HepG2 (cell line): ENCODE measurements around the gene IAPP. TPM values are rescaled to one million over a fixed set of nuclear protein-coding genes. Genes with fewer than 3 reads are reported as not detected.

Experiments
- ATAC-seq: fragments of 200-7000 bp; cut with Tn5 transposase; 3 replicates; pipeline ENCODE4 v1.9.1; 2020; ENCODE audit warnings: mild to moderate bottlenecking, moderate library complexity
- BruUV-seq: library from RNA; stranded (reverse); fragments of 400-500 nt; replicated peaks from 2 replicates; lab custom pipeline; 2021; lab: Mats Ljungman, UMichigan
- CTCF ChIA-PET: fragments of 300-600 bp; formaldehyde crosslinking; extraction: SDS; loops from one replicate; lab custom pipeline; 2021; ENCODE audit warnings: low total read pairs, inconsistent platforms, low intra/inter-chr PET ratio; lab: Yijun Ruan, JAX
- POLR2A ChIA-PET: fragments of 350-600 bp; sonication (Branson Sonifier 250); formaldehyde crosslinking; loops from one replicate; lab custom pipeline; 2020; ENCODE audit warnings: antibody characterized with exemption, inconsistent platforms; lab: Yijun Ruan, JAX
- DNase-seq: peaks from one replicate; pipeline ENCODE4 v3.0.0-alpha.2; 2015; ENCODE audit warnings: low spot score
- FAIRE-seq: peaks from 3 replicates; lab custom pipeline; 2011; peaks lifted over from hg19 to GRCh38; lab: Jason Lieb, UNC
- H2AFZ ChIP-seq: one replicate; pipeline ENCODE4 v1.6.1; 2011; ENCODE audit warnings: low read length, inconsistent platforms
- H3K27ac ChIP-seq: fragments of 300-600 bp; 3 replicates; pipeline ENCODE4 v1.8.0; 2011; ENCODE audit warnings: mixed run types, mild to moderate bottlenecking, mixed read lengths, low read length, inconsistent platforms; ENCODE audit not compliant: insufficient read depth; ENCODE audit errors: extremely low read length
- H3K27me3 ChIP-seq, 2 experiments: fragments of 200-600 bp in 1 of 2; 2 replicates in 1 of 2; 3 replicates in 1 of 2; pipeline versions ENCODE4 v1.6.0 to v1.8.0; 2011; ENCODE audit warnings: low read length in 2 of 2, mild to moderate bottlenecking in 2 of 2, moderate library complexity in 2 of 2, inconsistent platforms in 1 of 2; ENCODE audit not compliant: insufficient read depth in 2 of 2, control insufficient read depth in 1 of 2
- H3K36me3 ChIP-seq, 2 experiments: fragments of 200-600 bp in 1 of 2; replicated peaks in 1 of 2; 2 replicates in 1 of 2; 3 replicates in 1 of 2; pipeline versions ENCODE4 v1.5.1 to v1.8.0; 2011; ENCODE audit warnings: low read length in 2 of 2, inconsistent platforms in 1 of 2; ENCODE audit not compliant: insufficient read depth in 2 of 2, control insufficient read depth in 1 of 2
- H3K4me1 ChIP-seq: 2 replicates; pipeline ENCODE4 v1.5.1; 2012; ENCODE audit warnings: low read length, inconsistent platforms; ENCODE audit not compliant: insufficient read depth
- H3K4me2 ChIP-seq: 2 replicates; pipeline ENCODE4 v1.6.0; 2011; ENCODE audit warnings: low read depth, low read length, inconsistent platforms
- H3K4me3 ChIP-seq, 3 experiments: fragments of 200-600 bp in 1 of 3; sonication (generic), shearing (Covaris generic) in 1 of 3; replicated peaks in 1 of 3; 2 replicates each; pipeline ENCODE4 v1.5.1; 2011 to 2016; ENCODE audit warnings: low read length in 3 of 3, inconsistent platforms in 2 of 3, low read depth in 2 of 3, mild to moderate bottlenecking in 2 of 3, control low read depth in 1 of 3, mixed read lengths in 1 of 3; ENCODE audit not compliant: insufficient read depth in 1 of 3
- H3K79me2 ChIP-seq: one replicate; pipeline ENCODE4 v1.6.1; 2011; ENCODE audit warnings: low read length, inconsistent platforms; ENCODE audit not compliant: insufficient read depth
- H3K9ac ChIP-seq: 2 replicates; pipeline ENCODE4 v1.6.0; 2011; ENCODE audit warnings: mild to moderate bottlenecking, low read depth, low read length, inconsistent platforms; ENCODE audit not compliant: insufficient read depth
- H3K9me3 ChIP-seq: 2 replicates; pipeline ENCODE4 v1.5.1; 2012; ENCODE audit warnings: mild to moderate bottlenecking, low read length
- H4K20me1 ChIP-seq: 2 replicates; pipeline ENCODE4 v1.6.0; 2011; ENCODE audit warnings: inconsistent platforms, mild to moderate bottlenecking, low read length, moderate library complexity; ENCODE audit not compliant: insufficient read depth
- ELF3 ChIP-seq: IDR thresholded peaks from 2 replicates; pipeline ENCODE4 v1.6.1; 2016; ENCODE audit warnings: missing genetic modification reagents, missing compliant biosample characterization
- FOXA3 ChIP-seq: IDR thresholded peaks from 2 replicates; pipeline ENCODE4 v1.6.1; 2016; ENCODE audit warnings: missing genetic modification reagents, missing compliant biosample characterization
- MED8 ChIP-seq: sonication (generic); formaldehyde crosslinking; IDR thresholded peaks from 2 replicates; pipeline ENCODE4 v1.8.1; 2023; ENCODE audit warnings: mild to moderate bottlenecking, missing genetic modification reagents; ENCODE audit not compliant: insufficient replicate concordance
- SNAPC2 ChIP-seq: sonication (generic); formaldehyde crosslinking; IDR thresholded peaks from 2 replicates; pipeline ENCODE4 v1.8.1; 2022; ENCODE audit warnings: mild to moderate bottlenecking, missing genetic modification reagents
- SRY ChIP-seq: sonication (generic); formaldehyde crosslinking; IDR thresholded peaks from 2 replicates; pipeline ENCODE4 v1.8.0; 2022; ENCODE audit warnings: mild to moderate bottlenecking, missing genetic modification reagents
- TBP ChIP-seq: sonication (generic); formaldehyde crosslinking; IDR thresholded peaks from 2 replicates; pipeline ENCODE4 v1.5.0; 2020; ENCODE audit warnings: missing genetic modification reagents
- ZNF460 ChIP-seq: sonication (generic); formaldehyde crosslinking; IDR thresholded peaks from 2 replicates; pipeline ENCODE4 v1.5.1; 2020; ENCODE audit warnings: missing genetic modification reagents, mild to moderate bottlenecking, borderline replicate concordance
- ZNF557 ChIP-seq: sonication (generic); formaldehyde crosslinking; IDR thresholded peaks from 2 replicates; pipeline ENCODE4 v1.4.0; 2020; ENCODE audit warnings: missing genetic modification reagents
- ZNF614 ChIP-seq: IDR thresholded peaks from 2 replicates; pipeline ENCODE4 v1.6.1; 2018; ENCODE audit warnings: missing biosample characterization, missing genetic modification reagents, inconsistent platforms, borderline replicate concordance
- ZNF766 ChIP-seq: sonication (generic); formaldehyde crosslinking; IDR thresholded peaks from 2 replicates; pipeline ENCODE4 v1.5.0; 2020; ENCODE audit warnings: missing genetic modification reagents, borderline replicate concordance
- ZSCAN20 ChIP-seq: sonication (generic); formaldehyde crosslinking; IDR thresholded peaks from 2 replicates; pipeline ENCODE4 v1.4.0; 2020; ENCODE audit warnings: missing genetic modification reagents, mild to moderate bottlenecking, borderline replicate concordance
- ZSCAN22 ChIP-seq: sonication (generic); formaldehyde crosslinking; IDR thresholded peaks from 2 replicates; pipeline ENCODE4 v1.4.0; 2020; ENCODE audit warnings: mild to moderate bottlenecking, missing genetic modification reagents
- WGBS: methylation state at CpG from one replicate; pipeline ENCODE4 v1.1.6; 2017; ENCODE audit warnings: low lambda C conversion rate; 5-methylcytosine and 5-hydroxymethylcytosine counted together
- in situ Hi-C: cut with HindIII; loops from 2 replicates; pipeline ENCODE4 v1.10.0; 2017; ENCODE audit warnings: low pct_unique_long_range_greater_than_20kb; ENCODE audit not compliant: extremely low pct_ligation_motif_present
- intact Hi-C: fragments of 100-400 bp; cut with micrococcal nuclease; formaldehyde crosslinking; loops from one replicate; pipeline ENCODE4 v1.10.0; 2022; ENCODE audit not compliant: unreplicated experiment
- polyA plus RNA-seq, 8 experiments: library from polyadenylated mRNA; depleted of rRNA in 3 of 8; stranded (reverse) in 7 of 8; unstranded in 1 of 8; fragments of >200 nt; fragmentation: Illumina TruSeq in 4 of 8; extraction: Trizol in 4 of 8; gene quantifications; 2 replicates each; pipeline versions ENCODE4 v1.2.1 to v1.2.3, GENCODE V29; 2011 to 2016; ENCODE audit warnings: low read depth in 4 of 8, missing spikeins in 1 of 8, mixed read lengths in 1 of 8; ENCODE audit not compliant: insufficient read depth in 1 of 8
- total RNA-seq, 5 experiments: library from RNA; depleted of rRNA; stranded (reverse); fragments of >200 nt; fragmentation: Illumina TruSeq; extraction: Trizol; gene quantifications; 2 replicates each; pipeline ENCODE4 v1.2.3, GENCODE V29; 2016; ENCODE audit warnings: low read depth in 1 of 5
- TF ChIP-seq, protein P1 (sequence below): sonication (generic); formaldehyde crosslinking; IDR thresholded peaks from 2 replicates; pipeline ENCODE4 v1.9.0; 2021; ENCODE audit warnings: missing genetic modification reagents, borderline replicate concordance
- TF ChIP-seq, protein P2 (sequence below): sonication (generic); formaldehyde crosslinking; IDR thresholded peaks from 2 replicates; pipeline ENCODE4 v1.8.1; 2023; ENCODE audit warnings: mild to moderate bottlenecking, missing genetic modification reagents

Gene IAPP
- total and polyA plus RNA-seq, 2 of the 13 experiments (the other 11 are each of a cell fraction or from before 2014, with no cell fraction given): not detected

DNA sequence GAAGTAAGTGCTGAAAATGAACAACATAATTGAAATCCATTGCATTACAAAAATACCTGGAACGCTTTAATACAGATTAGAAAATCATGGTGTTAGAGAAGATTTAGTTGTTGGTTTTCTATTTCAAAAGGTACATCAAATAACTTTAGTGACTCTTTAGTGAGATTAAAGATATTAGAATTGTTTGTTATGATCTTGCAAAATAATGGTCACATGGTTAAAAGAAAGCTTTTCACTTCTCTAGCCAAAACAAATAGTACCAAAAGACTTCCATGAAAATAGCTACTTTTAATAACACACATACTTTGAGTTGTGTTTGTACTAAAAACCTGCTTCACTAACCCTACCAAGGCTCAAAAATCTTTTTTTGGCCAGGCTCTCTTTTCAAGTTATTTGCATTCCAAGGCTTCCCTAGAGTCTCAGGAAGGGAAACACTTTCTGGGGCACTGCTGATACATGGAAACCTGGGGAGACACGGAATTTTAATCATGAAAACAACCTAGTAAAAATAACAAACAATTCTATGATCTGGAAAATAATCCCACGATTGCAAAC lies 37.9 kb upstream of the IAPP start, which contains the start of gene SLCO1A2:
Gene SLCO1A2, minus strand, starts transcription at position 147 of the 555 bp plus-strand sequence. CDS start 270 bp downstream, outside the sequence.
- FAIRE-seq (no peak), ATAC-seq (no peak), DNase-seq (no peak)
- Histone ChIP-seq H3K4me1 (0 out of 2 replicates have a peak, but pooled peaks cover 7% of the 10 kb centered on the region), H3K36me3 (no peaks in the 10 kb centered on the region), H3K79me2 (no peaks in the 10 kb centered on the region), H2AFZ (no peak within 1 kb of the TSS), H3K9me3 (peaks cover 26% of the 10 kb centered on the region), H3K27me3 (no peaks in the 10 kb centered on the region), H3K9ac (no peak within 1 kb of the TSS), H3K4me2 (no peak within 1 kb of the TSS), H4K20me1 (no peaks in the 10 kb centered on the region), H3K27ac (no peak within 1 kb of the TSS), H3K4me3 (no peak within 1 kb of the TSS)
- no peak for TF ChIP-seq FOXA3 (CRISPR knock-in tag)
- 4% methylated on average over 3 of the region's 3 CpGs for WGBS
- intact Hi-C loops (no loop called here), in situ Hi-C loops (no loop called here)
- POLR2A ChIA-PET: no interaction called here
- BruUV-seq: no TSS peak
- CTCF ChIA-PET: no interaction called here

DNA sequence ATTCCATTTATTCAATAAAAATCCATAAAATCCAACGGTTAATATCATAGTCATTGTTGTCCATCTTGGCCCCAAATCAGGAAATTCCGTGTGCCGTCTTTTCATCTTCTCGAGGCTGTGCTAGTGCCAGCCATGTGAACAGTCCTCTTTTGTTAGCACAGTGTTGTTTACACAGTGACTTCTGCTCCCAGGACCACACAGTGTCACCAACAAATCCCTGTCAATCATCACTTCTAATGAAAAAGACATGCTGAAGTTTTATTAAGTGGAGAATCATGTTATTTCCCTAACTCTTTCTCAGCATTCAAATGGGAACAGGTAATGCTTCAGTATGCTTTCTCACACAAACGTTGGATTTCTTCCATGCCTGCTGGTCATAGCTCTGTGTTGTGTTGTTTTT lies 36.0 kb upstream of the IAPP start:
- no peak overlapping the region for H3K4me2 ChIP-seq
- H4K20me1 ChIP-seq: no peaks in the 10 kb centered on the region
- peak; percentile 77 for ATAC-seq
- intact Hi-C loops: no loop called here
- no peak overlapping the region for H3K4me3 ChIP-seq
- ChIA-PET POLR2A (no interaction called here), CTCF (no interaction called here)
- H3K9ac ChIP-seq: no peak overlapping the region
- no peak overlapping the region for H3K27ac ChIP-seq
- peaks cover 10% of the 10 kb centered on the region for H3K9me3 ChIP-seq
- no peaks in the 10 kb centered on the region for H3K27me3 ChIP-seq
- no TSS peak for BruUV-seq
- H2AFZ ChIP-seq: no peak overlapping the region
- 0 out of 2 replicates have a peak, but pooled peaks cover 7% of the 10 kb centered on the region for H3K4me1 ChIP-seq
- FAIRE-seq: no peak
- in situ Hi-C loops: no loop called here
- DNase-seq: peak; percentile 29
- no peaks in the 10 kb centered on the region for H3K79me2 ChIP-seq
- 4% methylated on average over 5 of the region's 5 CpGs for WGBS
- no peaks in the 10 kb centered on the region for H3K36me3 ChIP-seq
- TF ChIP-seq TBP (CRISPR knock-in tag) (no peak), ZNF614 (CRISPR knock-in tag) (no peak), SRY (CRISPR knock-in tag) (no peak), FOXA3 (CRISPR knock-in tag) (peak; percentile 86), ZNF766 (CRISPR knock-in tag) (no peak), ZSCAN22 (CRISPR knock-in tag) (no peak), ZNF557 (CRISPR knock-in tag) (no peak), ELF3 (CRISPR knock-in tag) (peak; percentile 32; the same call in 1 of the 2 replicates), ZSCAN20 (CRISPR knock-in tag) (no peak), MED8 (CRISPR knock-in tag) (no peak), ZNF460 (CRISPR knock-in tag) (no peak), SNAPC2 (no peak)
- TF ChIP-seq, protein P1, sequence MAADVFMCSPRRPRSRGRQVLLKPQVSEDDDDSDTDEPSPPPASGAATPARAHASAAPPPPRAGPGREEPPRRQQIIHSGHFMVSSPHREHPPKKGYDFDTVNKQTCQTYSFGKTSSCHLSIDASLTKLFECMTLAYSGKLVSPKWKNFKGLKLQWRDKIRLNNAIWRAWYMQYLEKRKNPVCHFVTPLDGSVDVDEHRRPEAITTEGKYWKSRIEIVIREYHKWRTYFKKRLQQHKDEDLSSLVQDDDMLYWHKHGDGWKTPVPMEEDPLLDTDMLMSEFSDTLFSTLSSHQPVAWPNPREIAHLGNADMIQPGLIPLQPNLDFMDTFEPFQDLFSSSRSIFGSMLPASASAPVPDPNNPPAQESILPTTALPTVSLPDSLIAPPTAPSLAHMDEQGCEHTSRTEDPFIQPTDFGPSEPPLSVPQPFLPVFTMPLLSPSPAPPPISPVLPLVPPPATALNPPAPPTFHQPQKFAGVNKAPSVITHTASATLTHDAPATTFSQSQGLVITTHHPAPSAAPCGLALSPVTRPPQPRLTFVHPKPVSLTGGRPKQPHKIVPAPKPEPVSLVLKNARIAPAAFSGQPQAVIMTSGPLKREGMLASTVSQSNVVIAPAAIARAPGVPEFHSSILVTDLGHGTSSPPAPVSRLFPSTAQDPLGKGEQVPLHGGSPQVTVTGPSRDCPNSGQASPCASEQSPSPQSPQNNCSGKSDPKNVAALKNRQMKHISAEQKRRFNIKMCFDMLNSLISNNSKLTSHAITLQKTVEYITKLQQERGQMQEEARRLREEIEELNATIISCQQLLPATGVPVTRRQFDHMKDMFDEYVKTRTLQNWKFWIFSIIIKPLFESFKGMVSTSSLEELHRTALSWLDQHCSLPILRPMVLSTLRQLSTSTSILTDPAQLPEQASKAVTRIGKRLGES: no peak
- TF ChIP-seq, protein P2, sequence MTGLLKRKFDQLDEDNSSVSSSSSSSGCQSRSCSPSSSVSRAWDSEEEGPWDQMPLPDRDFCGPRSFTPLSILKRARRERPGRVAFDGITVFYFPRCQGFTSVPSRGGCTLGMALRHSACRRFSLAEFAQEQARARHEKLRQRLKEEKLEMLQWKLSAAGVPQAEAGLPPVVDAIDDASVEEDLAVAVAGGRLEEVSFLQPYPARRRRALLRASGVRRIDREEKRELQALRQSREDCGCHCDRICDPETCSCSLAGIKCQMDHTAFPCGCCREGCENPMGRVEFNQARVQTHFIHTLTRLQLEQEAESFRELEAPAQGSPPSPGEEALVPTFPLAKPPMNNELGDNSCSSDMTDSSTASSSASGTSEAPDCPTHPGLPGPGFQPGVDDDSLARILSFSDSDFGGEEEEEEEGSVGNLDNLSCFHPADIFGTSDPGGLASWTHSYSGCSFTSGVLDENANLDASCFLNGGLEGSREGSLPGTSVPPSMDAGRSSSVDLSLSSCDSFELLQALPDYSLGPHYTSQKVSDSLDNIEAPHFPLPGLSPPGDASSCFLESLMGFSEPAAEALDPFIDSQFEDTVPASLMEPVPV: no peak
